Frontal cortex (tissue), 4 donors: ENCODE results near the gene UBE2Z. TPM values are rescaled to one million over a fixed set of nuclear protein-coding genes. Genes with fewer than 3 reads are reported as not detected.
"Not testable (repeated sequence)": the region's sequence is repeated elsewhere in the genome, so short reads cannot be mapped to it uniquely, and the experiment has no call there.

Experiments used
- DNase-seq, 2 donors: peaks; one replicate each; pipeline ENCODE4 v3.0.0; 2012; ENCODE audit warnings: low spot score in 2 of 2
- FAIRE-seq: peaks from 2 replicates; lab custom pipeline; 2012; peaks lifted over from hg19 to GRCh38; lab: Jason Lieb, UNC
- small RNA-seq: library from RNA; depleted of rRNA; stranded (forward); fragments of <200 nt; gene quantifications from one replicate; pipeline ENCODE3, GENCODE V24; 2014
- total RNA-seq: library from RNA; depleted of rRNA; stranded (reverse); fragments of >200 nt; gene quantifications from one replicate; pipeline ENCODE4 v1.2.3, GENCODE V29; 2014
- donor health status: control.
- donor health status: control.
- donor health status: control.

UBE2Z gene
- total RNA-seq, 1 donor from 2014 or later = 52.2 TPM

DNA sequence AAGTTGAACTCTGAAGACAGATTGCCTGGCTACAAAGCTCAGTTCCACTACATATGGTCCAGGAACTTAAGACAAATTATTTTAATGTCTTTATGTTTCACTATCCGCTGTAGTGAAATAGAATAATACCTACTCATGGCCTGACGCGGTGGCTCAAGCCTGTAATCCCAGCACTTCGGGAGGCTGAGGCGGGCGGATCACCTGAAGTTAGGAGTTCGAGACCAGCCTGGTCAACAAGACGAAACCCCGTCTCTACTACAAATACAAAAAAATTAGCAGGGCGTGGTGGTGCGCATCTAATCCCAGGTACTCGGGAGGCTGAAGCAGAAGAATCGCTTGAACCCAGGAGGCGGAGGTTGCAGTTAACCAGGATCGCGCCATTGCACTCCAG, 37.0 kb downstream of the UBE2Z start:
- FAIRE-seq, DNase-seq: not testable (repeated sequence)

- DNase-seq (no peak), FAIRE-seq (no peak)
These were observed 43.4 kb downstream of the UBE2Z start for GRCh38 chr17:48951572-48951971.

- no peak for FAIRE-seq
- DNase-seq = no peak
These were observed 44.7 kb downstream of the UBE2Z start for GRCh38 chr17:48952904-48953303.

GRCh38 chr17:48954300-48954755, 46.1 kb downstream of the UBE2Z start:
- no peak for DNase-seq

DNA sequence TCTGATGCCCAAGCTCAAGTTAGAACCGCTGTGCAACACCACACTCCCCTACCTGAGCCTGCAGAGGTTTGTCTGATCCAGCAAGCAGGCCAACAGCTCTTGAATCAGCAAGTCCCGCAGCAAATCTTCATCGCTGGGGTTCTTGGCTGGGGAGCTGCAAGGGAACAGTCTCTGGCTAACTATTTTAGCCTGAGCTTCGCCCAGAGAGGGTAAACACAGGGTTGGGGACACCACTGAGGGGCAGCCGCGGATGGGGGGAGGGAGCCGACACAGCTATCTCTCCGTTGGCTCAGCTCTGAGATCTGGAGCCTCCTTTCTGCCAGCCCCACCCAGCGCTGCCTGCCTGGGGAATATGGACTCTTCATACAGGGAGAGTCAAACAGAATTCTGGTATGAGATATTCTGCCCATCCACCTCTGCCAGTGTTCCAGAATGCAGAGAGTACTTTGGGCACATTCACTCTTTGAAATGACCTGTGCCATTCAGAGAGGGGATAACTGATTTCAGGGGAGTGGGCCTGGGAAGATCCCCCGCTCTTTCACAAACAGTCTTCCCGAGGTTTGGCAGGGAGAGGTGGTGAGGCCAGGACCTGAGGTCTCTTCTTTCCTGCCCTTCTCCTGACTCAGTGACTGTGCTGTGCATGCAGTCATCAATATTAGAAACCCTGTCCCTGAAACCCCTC, 52.8 kb downstream of the UBE2Z start:
- FAIRE-seq = no peak
- no peak for DNase-seq

More at GRCh38 chr17:48954300-48954755, 46.1 kb downstream of the UBE2Z start:
- no peak for FAIRE-seq

GRCh38 chr17:48961516-48962233, 53.5 kb downstream of the UBE2Z start:
- FAIRE-seq (no peak), DNase-seq (no peak)

GRCh38 chr17:48970224-48970623, 62.0 kb downstream of the UBE2Z start:
- FAIRE-seq (no peak), DNase-seq (no peak)

DNA sequence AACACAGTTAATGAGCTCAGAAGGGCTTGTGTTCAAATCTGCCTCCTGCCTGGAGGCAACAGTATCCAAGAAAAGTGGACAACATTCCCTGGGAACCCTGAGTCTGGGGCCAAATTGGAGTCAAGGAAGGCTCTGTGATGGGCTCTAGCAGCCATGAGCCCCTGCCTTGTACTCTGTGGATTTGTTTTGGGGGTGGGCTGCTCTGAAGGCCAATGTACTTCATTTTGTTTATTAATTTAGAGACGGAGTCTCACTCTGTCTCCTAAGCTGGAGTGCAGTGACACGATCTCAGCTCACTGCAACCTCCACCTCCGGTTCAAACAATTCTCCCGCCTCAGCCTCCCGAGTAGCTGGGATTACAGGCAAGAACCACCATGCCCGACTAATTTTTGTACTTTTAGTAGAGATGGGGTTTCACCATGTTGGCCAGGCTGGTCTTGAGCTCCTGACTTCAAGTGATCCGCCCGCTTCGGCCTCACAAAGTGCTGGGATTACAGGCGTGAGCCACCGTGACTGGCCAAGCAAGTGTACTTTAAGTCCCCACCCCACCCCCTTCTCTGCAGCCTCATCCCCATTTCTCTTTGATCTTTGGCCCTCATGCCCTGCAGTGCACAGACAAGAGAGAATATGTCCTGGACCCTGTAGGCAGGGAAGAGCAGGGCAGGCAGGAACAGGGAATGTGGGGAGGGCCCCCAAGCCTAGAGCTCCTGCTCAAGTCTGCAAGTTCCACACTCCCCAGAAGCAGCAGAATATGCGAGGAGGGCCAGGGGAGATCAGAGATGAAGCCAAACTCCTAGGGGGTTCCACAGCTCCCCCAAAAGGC, 62.9 kb downstream of the UBE2Z start:
- DNase-seq (no peak), FAIRE-seq (no peak)

- FAIRE-seq = no peak
- DNase-seq = no peak
These were observed 64.5 kb downstream of the UBE2Z start for GRCh38 chr17:48972749-48973097.

GRCh38 chr17:48973806-48974205, 65.6 kb downstream of the UBE2Z start:
- DNase-seq (no peak), FAIRE-seq (no peak)

Small RNA genes within 50 kb of the gene (small RNA-seq; reads per million reads assigned to genes)
- gene AC068531.1 (not detected), gene RF00263 (not detected), gene RF01210 (not detected), gene RNU1-42P (0.13 reads per million)

Other genes starting within 250 kb of the UBE2Z start
- not detected for gene PRAC1, start 185.9 kb upstream of the UBE2Z start, total RNA-seq
- not detected for gene PRAC2, start 185.2 kb upstream of the UBE2Z start, total RNA-seq
- not detected for gene HOXB13, start 179.7 kb upstream of the UBE2Z start, total RNA-seq
- not detected for gene TTLL6, start 91.2 kb upstream of the UBE2Z start, total RNA-seq
- gene CALCOCO2, start 77.4 kb upstream of the UBE2Z start, total RNA-seq = 9.0 TPM
- 29.3 TPM for gene ATP5MC1, start 15.6 kb upstream of the UBE2Z start, total RNA-seq
- gene SNF8, start 36.4 kb downstream of the UBE2Z start, total RNA-seq = 43.6 TPM
- gene GIP, start 60.2 kb downstream of the UBE2Z start, total RNA-seq = not detected
- gene IGF2BP1, start 89.0 kb downstream of the UBE2Z start, total RNA-seq = 0.82 TPM
- not detected for gene B4GALNT2, start 224.4 kb downstream of the UBE2Z start, total RNA-seq